Inflammatory macrophage treated with lipopolysaccharide for 4 hours (primary cell): ENCODE measurements around the gene DGCR8.
"Not testable (repeated sequence)": the region's sequence is repeated elsewhere in the genome, so short reads cannot be mapped to it uniquely, and the experiment has no call there.

ENCODE experiments used
- DNase-seq: peaks from one replicate; pipeline ENCODE4 v3.0.0-alpha.2; 2020

The DGCR8 gene

DNA sequence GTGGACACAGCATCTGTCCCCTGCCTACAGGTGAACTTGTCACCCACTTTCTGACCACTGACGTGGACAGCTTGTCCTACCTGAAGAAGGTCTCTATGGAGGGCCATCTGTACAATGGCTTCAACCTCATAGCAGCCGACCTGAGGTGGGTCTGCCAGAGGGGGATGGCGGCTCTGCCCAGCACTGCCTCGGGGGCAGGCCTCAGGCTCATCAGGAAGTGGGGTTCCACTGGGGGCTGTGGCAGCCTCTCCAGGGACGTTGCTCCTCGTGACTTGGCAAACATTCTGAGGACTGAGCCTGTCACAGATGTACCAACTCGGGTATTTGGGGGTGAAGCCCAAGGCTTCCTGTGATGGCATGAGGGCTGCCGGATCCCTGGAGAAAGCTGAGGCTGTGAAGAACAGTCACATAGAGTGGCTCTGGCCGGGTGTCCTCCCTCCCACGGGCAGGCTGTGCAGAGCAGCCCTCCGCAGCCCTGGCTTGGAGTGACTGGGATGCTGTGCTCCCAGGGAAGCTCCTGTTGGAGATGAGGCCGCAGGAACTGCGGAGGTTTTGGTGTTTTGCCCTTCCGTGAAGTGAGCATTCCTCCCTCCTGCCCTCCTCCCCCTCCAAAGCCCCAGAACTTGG, 26.5 kb upstream of the DGCR8 start:
- DNase-seq: no peak

GRCh38 chr22:20054034-20054427, 26.0 kb upstream of the DGCR8 start:
- DNase-seq: no peak

GRCh38 chr22:20054485-20054884, 25.6 kb upstream of the DGCR8 start:
- no peak for DNase-seq

GRCh38 chr22:20055144-20055543, 24.9 kb upstream of the DGCR8 start:
- DNase-seq: no peak

DNA sequence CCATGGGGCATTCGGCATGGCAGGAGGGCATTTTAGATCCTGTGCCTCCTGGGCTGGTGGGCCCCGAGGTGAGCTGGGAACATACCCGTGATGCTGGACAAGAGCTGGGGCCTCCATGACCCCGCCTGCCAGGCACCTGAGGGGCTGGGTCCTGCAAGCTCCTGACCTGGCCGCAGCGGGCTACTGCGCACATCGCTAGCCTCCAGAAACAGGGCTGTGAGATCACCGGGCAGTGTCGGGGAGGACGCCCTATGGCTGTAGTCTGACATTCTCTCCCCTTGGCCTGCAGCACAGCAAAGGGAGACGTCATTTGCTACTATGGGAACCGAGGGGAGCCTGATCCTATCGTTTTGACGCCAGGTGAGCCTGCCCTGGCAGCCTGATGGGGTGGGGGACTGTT, 24.4 kb upstream of the DGCR8 start:
- DNase-seq: no peak

- no peak for DNase-seq
These were observed 23.9 kb upstream of the DGCR8 start for GRCh38 chr22:20056161-20056560.

DNA sequence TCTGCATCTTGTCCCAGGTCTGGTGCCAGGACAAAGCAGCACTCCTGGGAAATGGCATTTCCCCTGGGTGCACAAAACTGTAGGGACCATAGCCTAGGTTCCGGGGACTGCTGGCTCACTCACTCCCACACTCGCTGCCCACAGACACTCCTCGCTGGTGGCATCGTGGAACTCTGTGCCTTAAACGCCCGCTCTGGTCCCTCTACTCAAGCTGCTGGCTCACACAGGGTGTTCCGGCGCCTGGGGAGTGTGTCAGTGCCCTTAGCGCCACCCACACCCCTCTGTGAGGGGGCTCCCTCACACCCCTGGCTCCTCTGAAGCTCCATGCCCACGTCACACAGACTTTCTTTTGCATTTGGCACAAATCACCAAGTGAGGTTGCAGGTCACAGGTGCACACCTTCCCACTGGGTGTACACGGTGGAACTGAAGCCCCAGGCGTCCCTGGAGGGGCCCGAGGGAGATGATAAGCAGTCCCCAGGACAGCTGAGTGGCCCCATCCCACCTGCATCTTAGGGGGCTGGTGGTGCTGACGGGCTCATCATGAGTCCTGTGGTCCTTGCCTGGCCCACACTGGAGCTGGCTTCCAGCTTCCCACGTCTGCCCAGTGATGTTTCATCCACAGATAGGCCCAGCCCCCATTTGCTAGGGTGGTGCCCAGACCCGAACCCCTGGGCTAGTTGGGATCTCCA, 23.2 kb upstream of the DGCR8 start:
- DNase-seq: no peak

GRCh38 chr22:20057596-20058268, 22.3 kb upstream of the DGCR8 start:
- DNase-seq: no peak

- no peak for DNase-seq
These were observed 20.9 kb upstream of the DGCR8 start for GRCh38 chr22:20058989-20059770.

GRCh38 chr22:20060700-20061480, 19.2 kb upstream of the DGCR8 start:
- DNase-seq: no peak

DNA sequence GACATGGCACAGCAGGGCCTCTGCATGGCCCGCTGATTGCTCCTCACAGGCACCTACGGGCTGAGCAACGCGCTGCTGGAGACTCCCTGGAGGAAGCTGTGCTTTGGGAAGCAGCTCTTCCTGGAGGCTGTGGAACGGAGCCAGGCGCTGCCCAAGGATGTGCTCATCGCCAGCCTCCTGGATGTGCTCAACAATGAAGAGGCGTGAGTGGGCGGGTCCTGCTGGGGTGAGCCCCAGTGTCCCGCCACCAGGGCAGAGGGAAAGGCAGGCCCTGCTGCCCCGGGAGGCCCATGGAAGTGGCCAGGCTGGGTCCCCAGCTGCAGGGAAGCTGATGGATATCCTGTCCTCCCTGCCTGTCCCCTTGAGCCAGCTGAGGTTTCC, 18.6 kb upstream of the DGCR8 start:
- DNase-seq: no peak

- DNase-seq: no peak
These were observed 17.8 kb upstream of the DGCR8 start for GRCh38 chr22:20062043-20062765.

DNA sequence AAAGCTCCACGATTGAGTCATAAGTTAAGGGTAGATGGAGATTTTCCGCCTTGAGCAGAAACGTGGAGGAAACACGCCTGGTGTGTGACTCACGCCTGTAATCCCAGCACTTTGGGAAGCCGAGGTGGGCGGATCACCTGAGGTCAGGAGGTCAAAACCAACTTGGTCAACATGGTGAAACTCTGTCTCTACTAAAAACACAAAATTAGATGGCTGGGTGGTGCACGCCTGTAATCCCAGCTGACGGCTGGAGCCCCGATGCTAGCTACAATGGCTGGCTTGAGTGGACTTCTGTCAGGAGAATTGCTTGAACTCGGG, 17.3 kb upstream of the DGCR8 start:
- no peak for DNase-seq

DNA sequence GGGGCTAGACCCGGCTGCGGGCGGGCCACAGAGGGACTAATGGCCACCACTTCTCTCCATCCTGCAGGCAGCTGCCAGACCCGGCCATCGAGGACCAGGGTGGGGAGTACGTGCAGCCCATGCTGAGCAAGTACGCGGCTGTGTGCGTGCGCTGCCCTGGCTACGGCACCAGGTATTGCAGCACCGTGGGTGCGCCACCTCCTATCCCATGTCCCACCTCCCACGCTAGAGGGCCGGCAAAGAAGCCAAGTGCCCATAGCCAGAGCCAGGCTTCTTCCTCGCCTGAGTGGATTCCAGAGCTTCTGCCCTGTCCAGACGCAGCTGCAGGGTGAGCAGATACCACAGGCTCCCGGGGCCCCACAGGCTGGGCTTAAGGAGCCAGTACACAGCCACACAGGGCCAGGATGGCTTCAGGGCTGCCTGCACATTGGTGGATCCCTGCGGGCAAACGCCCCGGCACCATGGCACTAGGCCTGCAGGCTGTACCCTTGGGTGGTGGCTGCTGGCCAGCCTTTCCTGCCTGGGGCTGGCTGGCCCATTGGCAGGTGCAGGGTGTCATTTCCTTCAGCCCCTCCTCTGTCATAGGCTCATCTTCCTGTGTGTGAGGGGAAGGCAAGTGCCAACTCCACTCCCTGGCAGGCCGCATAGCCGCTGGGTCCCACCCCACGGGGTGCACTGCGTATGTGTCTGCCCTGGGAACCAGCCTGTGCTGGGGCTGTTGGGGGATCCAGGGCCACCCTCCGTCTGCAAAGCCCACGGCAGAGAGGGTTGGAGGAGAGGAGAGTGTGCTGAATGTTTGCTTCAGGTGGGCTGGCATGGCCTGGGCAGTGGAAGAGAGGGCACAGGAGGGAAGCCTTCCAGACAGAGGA, 16.5 kb upstream of the DGCR8 start:
- DNase-seq: no peak

GRCh38 chr22:20064140-20064480, 15.9 kb upstream of the DGCR8 start:
- no peak for DNase-seq

DNA sequence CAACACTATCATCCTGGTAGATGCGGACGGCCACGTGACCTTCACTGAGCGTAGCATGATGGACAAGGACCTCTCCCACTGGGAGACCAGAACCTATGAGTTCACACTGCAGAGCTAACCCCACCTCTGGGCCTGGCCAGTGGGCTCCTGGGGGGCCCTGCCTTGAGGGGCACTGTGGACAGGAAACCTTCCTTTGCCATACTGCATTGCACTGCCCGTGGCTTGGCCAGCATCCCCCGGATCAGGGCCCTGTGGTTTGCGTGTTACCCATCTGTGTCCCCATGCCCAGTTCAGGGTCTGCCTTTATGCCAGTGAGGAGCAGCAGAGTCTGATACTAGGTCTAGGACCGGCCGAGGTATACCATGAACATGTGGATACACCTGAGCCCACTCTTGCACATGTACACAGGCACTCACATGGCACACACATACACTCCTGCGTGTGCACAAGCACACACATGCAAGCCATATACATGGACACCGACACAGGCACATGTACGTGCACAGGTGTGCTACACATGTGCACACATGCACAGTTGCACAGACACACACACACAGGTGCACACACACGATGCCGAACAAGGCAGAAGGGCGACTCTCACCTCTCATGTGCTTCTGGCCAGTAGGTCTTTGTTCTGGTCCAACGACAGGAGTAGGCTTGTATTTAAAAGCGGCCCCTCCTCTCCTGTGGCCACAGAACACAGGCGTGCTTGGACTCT, 15.3 kb upstream of the DGCR8 start:
- no peak for DNase-seq

- DNase-seq: no peak
These were observed 14.0 kb upstream of the DGCR8 start for GRCh38 chr22:20065896-20066616.

DNA sequence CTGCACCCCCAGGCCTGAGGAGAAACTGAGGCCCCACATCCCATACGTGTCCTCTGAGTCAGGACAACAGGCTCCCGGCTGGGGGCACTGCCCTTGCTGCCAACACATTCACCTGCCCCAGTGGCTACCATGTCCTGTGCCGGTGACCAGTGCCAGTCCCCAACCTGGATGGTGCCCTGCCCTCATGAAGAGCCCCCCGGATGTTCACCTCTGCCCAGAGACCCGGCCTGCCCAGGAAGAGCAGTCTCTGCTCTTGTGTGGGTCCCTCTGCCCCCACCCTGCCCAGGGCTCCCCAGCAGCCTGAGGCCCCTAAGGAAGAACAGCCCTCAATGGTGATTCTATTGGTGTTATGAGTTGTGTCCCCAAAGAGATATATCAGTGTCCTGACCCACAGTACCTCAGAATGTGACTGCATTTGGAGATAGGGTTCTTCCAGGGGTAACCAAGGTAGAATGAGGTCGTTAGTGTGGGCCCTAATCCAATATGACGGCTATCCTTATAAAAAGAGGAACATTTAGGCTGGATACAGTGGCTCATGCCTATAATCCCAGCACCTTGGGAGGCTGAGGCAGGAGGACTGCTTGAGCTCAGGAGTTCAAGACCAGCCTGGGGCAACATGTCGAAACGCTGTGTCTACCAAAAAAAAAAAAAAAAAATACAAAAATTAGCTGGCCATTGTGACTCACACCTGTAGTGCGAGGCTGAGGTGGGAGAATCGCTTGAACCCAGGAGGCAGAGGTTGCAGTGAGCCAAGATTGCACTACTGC, 13.2 kb upstream of the DGCR8 start:
- no peak for DNase-seq

- not testable (repeated sequence) for DNase-seq
These were observed 12.7 kb upstream of the DGCR8 start for GRCh38 chr22:20067384-20067682.
